Epidermal melanocyte (primary cell): Measurements from ENCODE around the gene ERICH6B.

Source experiments
- DNase-seq: peaks from one replicate; pipeline ENCODE4 v3.0.0; 2011; ENCODE audit warnings: low spot score; ENCODE audit not compliant: insufficient read length

Gene ERICH6B

GRCh38 chr13:45542878-45543277 lies 72.7 kb downstream of the ERICH6B start:
- no peak for DNase-seq

GRCh38 chr13:45542391-45542790 lies 73.1 kb downstream of the ERICH6B start:
- no peak for DNase-seq

- no peak for DNase-seq
Observed at GRCh38 chr13:45541806-45542205, 73.7 kb downstream of the ERICH6B start.

- no peak for DNase-seq
Observed at GRCh38 chr13:45540864-45541263, 74.7 kb downstream of the ERICH6B start.

GRCh38 chr13:45540195-45540594 lies 75.3 kb downstream of the ERICH6B start:
- no peak for DNase-seq

- no peak for DNase-seq
Observed at GRCh38 chr13:45538382-45538781, 77.2 kb downstream of the ERICH6B start.

DNA sequence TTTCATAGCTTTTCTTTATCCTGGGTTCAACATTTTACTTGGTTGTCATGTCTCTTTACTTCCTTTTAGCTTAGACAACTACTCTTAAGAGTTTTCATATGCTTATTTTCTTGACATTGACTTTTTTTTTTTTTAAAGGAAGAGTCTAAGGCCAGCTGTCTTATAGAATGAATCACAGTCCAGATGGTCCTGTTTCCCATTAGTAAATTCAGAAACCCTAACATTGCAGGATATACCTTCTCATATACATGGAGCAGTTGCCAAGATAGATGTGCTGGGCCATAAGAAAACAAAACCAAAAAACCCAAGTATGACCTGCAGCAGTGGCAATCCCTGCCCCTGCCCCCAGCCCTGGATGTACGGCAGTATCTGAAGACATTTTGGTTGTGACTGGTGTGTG lies 78.0 kb downstream of the ERICH6B start:
- DNase-seq, result no peak

- no peak for DNase-seq
Observed at GRCh38 chr13:45536224-45536623, 79.3 kb downstream of the ERICH6B start.

GRCh38 chr13:45534604-45535003 lies 80.9 kb downstream of the ERICH6B start:
- no peak for DNase-seq

DNA sequence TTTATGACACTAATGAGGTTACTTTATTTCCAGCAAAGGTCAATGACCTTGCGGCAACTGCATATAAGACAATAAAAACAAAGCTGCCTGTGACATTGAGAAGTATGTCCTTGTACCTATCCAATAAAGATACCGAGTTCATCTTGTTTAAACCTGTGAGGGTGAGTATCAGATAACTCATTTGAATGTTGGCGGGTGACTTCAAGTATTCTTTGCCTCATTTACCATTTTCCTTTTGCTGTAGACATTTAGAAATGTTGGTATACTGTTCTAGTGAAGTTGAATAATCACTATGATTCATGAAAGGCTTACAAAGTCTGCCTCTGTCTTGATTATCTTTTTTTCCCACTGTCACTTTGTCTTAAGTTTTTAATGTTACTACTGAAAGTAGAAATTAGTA lies 85.8 kb downstream of the ERICH6B start:
- no peak for DNase-seq

DNA sequence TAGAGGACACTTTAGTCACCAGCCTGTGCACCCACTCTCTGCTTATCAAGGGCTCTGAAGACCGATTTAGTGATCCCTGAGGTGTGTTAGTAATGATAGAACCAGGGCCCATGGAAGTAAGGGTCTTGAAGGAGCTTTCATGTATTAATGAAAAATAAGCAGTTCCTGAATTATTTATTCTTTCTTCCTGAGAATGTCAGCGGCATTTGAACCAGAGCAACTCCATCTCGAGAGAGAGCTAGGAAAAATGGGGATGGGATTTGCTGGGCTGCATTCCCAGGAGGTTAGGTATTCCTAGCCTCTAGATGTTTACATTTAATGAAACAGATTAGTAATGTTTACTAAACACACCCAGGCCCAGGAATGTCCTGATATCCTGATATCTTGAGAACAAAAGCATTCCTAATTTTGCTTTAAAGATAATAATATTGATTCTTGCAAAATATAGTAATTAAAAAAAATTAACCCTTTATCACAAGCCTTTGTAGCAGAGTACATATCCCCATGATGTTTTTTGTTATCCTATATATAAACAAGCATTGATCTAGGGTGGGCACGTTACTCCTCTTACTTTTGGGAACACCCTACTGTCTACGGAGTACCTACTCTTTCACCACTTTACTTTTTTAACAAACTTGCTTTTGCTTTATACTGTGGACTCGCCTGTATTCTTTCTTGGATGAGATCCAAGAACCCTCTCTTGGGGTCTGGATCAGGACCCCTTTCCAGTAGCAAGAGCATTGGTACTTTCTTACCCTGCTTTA lies 87.7 kb downstream of the ERICH6B start:
- no peak for DNase-seq

- DNase-seq, result no peak
Observed at GRCh38 chr13:45522571-45522970, 93.0 kb downstream of the ERICH6B start.

DNA sequence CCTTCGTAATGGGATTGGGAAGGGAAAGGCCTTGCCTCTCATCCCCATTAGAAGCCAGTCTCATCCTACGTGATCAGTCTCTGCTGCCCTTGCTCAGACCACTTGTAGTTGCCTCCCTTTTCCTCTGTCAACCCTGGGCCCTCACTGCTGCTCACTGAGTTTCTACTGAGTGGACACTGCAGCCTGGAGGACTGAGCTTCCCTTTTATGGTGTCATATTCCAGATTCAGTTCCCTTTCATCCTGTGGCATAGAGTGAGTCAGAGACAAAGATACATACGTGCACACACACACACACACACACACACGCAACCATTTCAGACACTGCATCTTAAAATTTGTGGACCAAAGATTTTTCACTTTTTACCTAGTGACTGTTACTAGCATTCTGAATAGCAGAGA lies 94.2 kb downstream of the ERICH6B start:
- no peak for DNase-seq

- no peak for DNase-seq
Observed at GRCh38 chr13:45519493-45519892, 96.0 kb downstream of the ERICH6B start.

DNA sequence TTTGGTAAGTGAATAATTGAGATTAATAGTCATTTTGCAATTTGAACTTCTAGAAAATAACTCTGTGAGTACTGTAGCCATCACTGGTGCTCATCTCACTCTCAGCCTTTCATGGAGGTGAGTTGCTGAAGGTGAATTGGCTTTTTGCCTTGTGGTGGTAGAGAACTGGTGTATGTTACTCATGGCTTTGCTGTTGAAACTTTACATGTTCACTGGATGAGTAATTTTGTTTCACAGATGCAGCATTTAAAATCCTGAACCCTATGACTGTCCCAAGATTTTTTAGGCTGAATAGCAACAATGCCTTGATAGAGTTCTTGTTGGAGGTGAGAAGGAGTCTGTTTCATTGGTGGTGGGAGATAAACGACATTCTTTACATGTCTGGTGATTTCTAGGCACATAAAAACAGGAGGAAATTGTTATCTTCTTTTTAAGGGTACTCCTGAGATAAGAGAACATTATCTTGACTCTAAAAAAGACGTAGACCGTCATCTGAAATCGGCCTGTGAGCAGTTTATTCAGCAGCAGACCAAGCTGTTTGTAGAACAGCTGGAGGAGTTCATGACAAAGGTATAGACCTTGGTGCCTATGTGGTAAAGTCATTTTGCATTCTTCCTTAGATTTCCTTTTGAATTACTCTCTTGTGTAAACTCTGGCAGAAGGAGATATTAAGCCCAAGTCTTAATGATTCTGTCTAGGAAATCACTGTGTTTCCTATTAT lies 96.9 kb downstream of the ERICH6B start:
- no peak for DNase-seq

DNA sequence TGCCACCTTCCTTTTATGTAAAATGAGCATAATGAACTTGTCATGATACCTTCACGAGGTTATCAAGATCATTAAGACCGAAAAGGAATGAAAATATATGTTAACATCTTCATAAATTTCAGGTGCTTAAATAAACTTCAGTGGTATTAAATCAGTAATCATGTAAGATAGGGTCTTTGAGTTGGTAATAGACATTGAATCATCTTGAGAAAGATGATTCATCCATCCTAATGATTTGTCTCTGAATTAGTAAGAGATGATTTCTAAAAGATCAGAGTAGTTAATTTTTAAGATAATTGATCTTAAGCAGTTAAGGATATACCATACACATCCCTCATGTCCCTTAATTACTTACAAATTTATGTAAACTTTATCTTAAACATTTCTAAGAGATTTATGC lies 98.8 kb downstream of the ERICH6B start:
- no peak for DNase-seq

DNA sequence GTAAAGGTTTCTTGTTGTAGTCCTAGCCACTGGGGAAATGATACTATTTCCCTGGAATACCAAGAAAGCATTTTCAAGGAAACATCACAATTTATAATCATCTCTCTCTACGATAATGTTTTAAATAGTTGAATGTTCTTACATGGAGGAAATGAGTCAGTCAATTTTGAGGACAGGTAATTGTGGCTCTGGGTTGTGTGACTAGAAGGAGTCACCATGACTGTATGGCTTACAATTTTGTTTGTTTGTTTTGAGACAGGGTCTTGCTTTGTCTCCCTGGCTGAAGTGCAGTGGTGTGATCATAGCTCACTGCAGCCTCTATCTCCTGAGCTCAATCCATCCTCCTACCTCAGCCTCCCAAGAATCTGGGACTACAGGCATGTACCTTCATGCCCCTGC lies 103.4 kb downstream of the ERICH6B start:
- no peak for DNase-seq

- peak; percentile 51 for DNase-seq
Observed at GRCh38 chr13:45511310-45512097, 104.0 kb downstream of the ERICH6B start.

DNA sequence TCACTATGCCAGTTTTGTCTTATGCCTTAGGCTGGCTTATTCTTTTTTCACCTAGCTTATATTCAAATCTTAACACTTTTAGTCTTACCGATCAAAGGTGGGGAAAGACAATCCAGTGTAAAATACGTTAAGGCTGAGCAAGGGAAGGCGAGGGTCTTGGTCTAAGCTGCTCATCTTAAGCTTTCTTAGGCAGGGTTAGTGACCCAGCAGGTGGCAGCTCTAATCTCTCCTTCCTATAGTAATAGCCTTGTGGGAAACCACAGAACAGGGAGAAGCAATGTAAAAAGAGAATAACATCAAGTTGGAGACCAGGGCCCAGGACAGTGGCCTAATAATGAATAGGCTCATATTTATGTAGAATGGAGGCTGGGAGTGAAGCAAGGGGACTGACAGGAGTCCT lies 104.9 kb downstream of the ERICH6B start:
- no peak for DNase-seq

DNA sequence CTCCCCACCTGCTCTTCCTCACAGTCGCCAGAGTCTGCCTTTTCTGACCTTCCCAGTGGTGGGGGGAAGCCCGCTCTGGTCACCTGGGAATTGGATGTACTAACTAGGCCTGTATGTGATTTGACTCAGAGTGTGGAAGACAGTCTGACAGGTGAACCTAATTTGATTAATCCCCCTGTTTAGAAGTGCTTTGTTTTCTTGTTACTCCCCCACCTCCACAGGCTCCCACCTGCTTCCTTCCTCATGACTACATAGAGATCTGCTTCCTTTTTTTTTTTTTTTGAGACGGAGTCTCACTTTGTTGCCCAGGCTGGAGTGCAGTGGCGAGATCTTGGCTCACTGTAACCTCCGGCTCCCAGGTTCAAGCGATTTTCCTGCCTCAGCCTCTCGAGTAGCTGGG lies 106.8 kb downstream of the ERICH6B start:
- DNase-seq, result no peak

- DNase-seq, result no peak
Observed at GRCh38 chr13:45506811-45507210, 108.7 kb downstream of the ERICH6B start.

GRCh38 chr13:45503658-45504057 lies 111.9 kb downstream of the ERICH6B start:
- no peak for DNase-seq
